HG03460 (cell line): ENCODE data around the gene SCD5.

ENCODE experiments used
- ATAC-seq: cut with Tn5 transposase; IDR thresholded peaks from one replicate; pipeline ENCODE4 v1.9.1; 2021; ENCODE audit not compliant: unreplicated experiment

Gene SCD5

GRCh38 chr4:82773057-82773456, 25.5 kb downstream of the SCD5 start:
- no peak for ATAC-seq

- ATAC-seq: no peak
Observed at GRCh38 chr4:82770607-82771006, 28.0 kb downstream of the SCD5 start.

- no peak for ATAC-seq
Observed at GRCh38 chr4:82765134-82765533, 33.5 kb downstream of the SCD5 start.

DNA sequence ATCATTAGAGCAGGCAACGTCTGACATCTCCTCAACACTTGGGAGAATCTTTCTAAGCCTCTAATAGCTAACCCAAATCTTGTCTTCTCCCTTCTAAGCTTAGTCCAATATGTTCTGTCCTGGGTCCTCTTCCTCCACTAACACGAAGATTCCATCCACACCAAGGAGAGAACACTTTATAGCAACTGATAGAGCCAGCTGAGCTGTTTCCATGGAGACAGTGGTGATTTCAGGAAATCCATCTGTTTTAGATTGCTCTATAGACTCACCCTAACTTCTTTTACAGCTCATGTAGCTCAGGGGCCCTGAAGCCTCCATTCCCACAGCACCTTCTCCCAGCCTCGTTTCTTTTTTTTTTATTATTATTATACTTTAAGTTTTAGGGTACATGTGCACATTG, 37.4 kb downstream of the SCD5 start:
- ATAC-seq: no peak

GRCh38 chr4:82758701-82759685, 39.6 kb downstream of the SCD5 start:
- no peak for ATAC-seq

- ATAC-seq: no peak
Observed at GRCh38 chr4:82756061-82756460, 42.5 kb downstream of the SCD5 start.

DNA sequence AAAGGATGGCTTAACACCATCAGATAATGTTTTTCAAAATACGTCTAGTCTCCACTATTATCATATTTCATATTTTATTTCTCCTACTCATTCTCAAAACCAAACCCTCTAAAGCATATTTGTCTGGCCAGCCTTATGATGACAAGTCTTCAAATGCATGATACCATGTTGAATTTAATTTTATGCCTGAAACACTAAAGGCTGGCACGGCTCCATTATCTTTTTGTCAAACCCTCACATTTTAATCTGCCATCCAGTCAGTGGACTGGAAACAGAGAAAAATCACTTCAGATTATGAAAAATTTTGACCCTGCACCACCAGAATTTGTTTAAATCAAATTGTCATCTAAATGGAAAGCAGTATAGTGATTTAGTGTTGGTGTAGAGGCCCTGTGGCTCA, 42.9 kb downstream of the SCD5 start:
- no peak for ATAC-seq

GRCh38 chr4:82754513-82755165, 44.0 kb downstream of the SCD5 start:
- ATAC-seq: no peak

GRCh38 chr4:82753725-82754410, 44.7 kb downstream of the SCD5 start:
- no peak for ATAC-seq

DNA sequence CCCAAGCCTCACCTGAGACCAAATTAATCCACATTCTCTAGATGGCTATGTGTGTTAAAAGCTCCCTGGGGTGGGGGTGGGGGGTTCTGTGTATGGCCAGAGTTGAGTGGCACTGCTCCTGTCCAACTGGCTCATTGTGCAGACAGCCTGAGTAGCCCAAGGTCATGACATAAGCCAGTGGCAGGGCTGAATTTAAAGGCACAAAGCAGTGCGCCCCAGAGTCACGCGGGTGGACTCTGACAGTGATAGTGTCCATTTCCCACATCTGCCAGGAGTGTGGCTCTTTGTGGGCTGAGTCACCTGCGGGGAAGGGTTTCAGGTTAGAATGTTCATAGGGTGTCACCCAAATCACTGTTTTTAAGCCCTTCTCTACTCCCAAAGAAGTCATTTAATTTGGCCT, 45.4 kb downstream of the SCD5 start:
- no peak for ATAC-seq

DNA sequence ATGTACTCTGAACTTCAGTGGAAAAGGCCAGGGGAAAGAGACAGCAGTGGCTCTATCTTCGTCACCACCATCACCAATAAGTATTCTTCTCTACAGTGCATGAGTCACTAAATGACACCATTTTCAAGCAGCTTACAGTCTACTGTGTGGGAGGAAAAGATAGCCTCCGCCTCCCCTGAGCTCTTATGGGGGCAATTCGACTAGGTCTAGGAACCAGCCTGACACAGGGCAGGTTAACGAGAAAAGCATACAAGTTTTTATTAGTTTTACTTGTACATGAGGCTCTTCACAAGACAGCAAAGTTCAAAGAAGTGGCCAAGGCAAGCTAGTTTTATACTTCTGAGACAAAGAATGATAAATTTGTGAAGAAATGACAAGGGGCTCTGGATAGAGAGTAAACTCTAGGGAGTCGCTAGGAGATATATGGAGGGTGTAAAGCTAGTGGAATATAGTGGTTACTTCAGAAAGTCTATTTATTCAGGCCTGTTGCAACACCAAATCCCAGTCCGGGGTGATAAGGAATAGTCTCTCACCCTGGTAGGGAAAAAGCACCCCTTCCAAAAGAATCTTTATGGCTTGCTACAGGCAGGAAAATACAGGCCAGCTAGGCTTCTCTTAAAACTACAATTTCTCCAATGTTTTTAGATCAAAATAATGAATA, 49.7 kb downstream of the SCD5 start:
- ATAC-seq: no peak

- no peak for ATAC-seq
Observed at GRCh38 chr4:82747686-82748575, 50.7 kb downstream of the SCD5 start.

- no peak for ATAC-seq
Observed at GRCh38 chr4:82746705-82747574, 51.7 kb downstream of the SCD5 start.

DNA sequence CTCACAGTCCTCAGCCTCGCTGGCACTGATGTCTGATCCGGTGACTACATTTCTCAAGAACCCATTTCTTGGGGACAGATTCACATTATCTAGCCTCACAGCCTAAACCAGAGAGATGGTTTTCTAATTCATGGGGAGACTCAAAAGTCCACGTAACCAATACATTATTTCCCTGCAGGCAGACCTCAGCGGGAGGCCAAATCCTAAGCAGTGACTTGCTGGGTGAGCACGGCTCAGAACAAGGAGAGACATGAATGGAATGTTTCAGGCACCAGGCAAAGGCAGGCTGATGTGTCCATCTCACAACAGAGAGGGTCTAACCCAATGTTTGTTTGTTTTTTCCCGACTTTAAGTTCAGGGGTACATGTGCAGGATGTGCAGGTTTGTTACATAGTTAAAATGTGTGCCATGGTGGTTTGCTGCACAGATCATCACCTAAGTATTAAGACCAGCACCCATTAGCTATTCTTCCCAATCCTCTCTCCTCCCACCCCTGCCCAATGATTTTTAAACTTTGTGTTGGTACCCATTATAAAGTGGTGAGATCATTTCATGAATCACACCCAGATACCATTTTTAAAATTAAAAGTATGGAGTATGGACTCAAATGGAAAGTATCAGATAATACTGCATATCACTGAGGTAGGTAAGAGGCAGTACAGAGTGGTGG, 53.3 kb downstream of the SCD5 start:
- ATAC-seq: no peak

DNA sequence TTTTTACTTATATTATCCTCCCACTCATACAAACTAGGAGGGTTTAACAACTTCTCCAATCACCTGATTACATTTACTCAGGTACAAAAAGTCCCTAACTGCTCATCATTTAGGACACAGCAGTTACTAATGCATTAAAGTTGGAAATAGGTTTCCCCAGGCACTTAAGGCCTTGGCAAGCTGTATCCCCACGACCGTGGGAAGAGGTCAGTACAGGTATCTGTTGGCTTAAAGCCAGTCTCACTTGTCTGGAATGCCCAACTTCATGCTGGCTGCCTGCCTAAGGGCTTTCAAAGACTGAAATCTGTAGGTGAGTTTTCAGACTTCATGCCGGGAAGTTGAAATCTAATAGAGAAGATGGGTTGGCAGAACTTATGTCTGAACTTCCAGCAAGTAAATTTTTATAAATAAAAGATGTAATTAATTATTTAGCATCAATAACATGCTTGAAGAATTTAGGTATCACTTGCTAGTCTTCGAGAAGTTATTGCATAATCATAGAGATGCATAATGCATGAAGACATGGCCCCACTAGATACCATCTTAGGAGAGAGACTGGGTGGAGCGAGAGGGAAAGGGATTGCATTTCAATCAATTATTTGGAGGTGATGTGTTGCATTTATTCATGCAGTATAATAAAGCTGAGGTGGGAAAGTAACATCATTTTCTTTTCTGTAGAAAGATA, 54.2 kb downstream of the SCD5 start:
- ATAC-seq: no peak

DNA sequence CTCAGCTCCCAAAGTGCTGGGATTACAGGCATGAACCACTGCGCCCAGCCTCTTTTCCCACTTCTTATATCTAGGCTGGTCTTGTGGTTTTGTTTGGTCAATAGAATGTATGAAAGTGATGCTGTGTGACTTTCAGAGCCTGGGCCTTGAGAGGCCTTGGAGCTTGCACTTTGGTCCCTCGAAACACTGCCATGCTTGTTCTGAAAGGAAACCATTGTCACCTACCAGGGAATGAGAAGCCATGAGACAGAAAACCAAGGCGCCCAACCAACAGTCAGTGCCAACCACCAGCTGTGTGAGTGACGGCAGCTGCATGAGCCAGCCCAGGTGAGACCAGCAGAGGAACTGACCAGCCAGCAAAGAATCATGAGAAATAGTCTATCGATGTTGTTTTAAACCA, 57.4 kb downstream of the SCD5 start:
- no peak for ATAC-seq

GRCh38 chr4:82739287-82740190, 59.1 kb downstream of the SCD5 start:
- peak; percentile 99 for ATAC-seq
